Dedifferentiated amniotic fluid mesenchymal stem cell (primary cell): Measurements from ENCODE around the gene PDZD4.
A peak's percentile ranks its signal among the peaks of the same experiment; 100 is the strongest.

Source experiments
- DNase-seq: peaks from one replicate; pipeline ENCODE4 v3.0.0-alpha.2; 2016; ENCODE audit errors: extremely low spot score

The PDZD4 gene

GRCh38 chrX:153771415-153772315 lies 58.7 kb downstream of the PDZD4 start:
- no peak for DNase-seq

- DNase-seq, result no peak
Observed at GRCh38 chrX:153770601-153771414, 59.5 kb downstream of the PDZD4 start.

GRCh38 chrX:153769865-153770600 lies 60.3 kb downstream of the PDZD4 start:
- no peak for DNase-seq

- DNase-seq, result no peak
Observed at GRCh38 chrX:153769158-153769864, 61.0 kb downstream of the PDZD4 start.

GRCh38 chrX:153768311-153769157 lies 61.8 kb downstream of the PDZD4 start:
- no peak for DNase-seq

- DNase-seq, result no peak
Observed at GRCh38 chrX:153767674-153768055, 62.7 kb downstream of the PDZD4 start.

GRCh38 chrX:153766871-153767673 lies 63.3 kb downstream of the PDZD4 start:
- no peak for DNase-seq

- DNase-seq, result peak; percentile 19
Observed at GRCh38 chrX:153766098-153766817, 64.1 kb downstream of the PDZD4 start.

- no peak for DNase-seq
Observed at GRCh38 chrX:153765138-153766079, 64.9 kb downstream of the PDZD4 start.

- DNase-seq, result no peak
Observed at GRCh38 chrX:153764786-153765137, 65.6 kb downstream of the PDZD4 start.

- DNase-seq, result peak; percentile 69
Observed at GRCh38 chrX:153763989-153764755, 66.2 kb downstream of the PDZD4 start, which contains the start of gene PLXNB3. Gene PLXNB3, plus strand, starts transcription at chrX:153764249. Its CDS starts 1,287 bp downstream, at chrX:153765536.

- no peak for DNase-seq
Observed at GRCh38 chrX:153763298-153763932, 66.9 kb downstream of the PDZD4 start.

- no peak for DNase-seq
Observed at GRCh38 chrX:153762626-153763173, 67.6 kb downstream of the PDZD4 start.

GRCh38 chrX:153761863-153762262 lies 68.5 kb downstream of the PDZD4 start:
- no peak for DNase-seq

- DNase-seq, result no peak
Observed at GRCh38 chrX:153755136-153755535, 75.2 kb downstream of the PDZD4 start.
